GM19467 (cell line): ENCODE data around the gene PLCB3.

Experiments used
- ATAC-seq: cut with Tn5 transposase; IDR thresholded peaks from one replicate; pipeline ENCODE4 v1.9.1; 2021; ENCODE audit warnings: mild to moderate bottlenecking, moderate library complexity; ENCODE audit not compliant: unreplicated experiment

The PLCB3 gene

DNA sequence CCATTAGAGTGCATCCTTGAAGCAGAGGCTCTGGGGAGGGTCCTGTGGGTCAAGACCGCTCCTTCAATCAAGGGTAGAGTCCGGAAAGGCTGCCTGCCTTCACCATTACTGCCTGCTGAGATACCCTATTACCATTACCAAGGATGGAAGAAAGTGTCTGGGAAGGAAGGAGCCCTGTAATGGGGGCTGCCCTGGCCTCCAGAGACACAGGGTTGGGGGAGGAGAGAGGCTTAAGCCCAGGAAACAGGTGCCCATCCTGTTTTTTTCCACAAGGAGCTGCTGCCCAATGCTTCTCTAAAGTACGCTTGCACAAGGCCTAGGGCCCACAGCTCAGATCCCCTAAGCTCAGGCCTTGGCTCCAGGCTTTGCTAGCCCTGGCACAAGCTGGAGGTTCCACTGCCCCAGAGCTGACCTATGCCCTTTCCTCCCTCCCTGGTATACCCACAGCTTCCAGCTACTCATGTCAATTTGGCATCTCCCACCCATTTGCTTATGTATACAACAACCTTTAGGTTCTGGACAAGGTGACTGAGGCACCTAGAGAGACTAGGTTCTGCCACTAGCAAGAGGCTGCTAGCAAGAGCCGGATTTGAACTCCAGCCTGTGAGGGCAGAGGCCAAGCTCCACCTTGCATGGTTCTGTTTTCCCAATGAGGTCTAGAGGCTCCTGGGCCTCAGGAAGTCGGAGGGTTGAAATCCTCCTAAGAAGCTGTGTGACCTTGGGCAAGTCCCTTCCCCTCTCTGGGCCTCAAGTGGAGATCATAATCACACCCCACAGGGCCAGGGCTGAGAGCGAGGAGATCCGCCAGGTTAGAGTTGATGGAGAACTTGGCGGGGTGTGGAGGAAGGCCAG lies 1.5 kb upstream of the PLCB3 start:
- ATAC-seq: no peak

DNA sequence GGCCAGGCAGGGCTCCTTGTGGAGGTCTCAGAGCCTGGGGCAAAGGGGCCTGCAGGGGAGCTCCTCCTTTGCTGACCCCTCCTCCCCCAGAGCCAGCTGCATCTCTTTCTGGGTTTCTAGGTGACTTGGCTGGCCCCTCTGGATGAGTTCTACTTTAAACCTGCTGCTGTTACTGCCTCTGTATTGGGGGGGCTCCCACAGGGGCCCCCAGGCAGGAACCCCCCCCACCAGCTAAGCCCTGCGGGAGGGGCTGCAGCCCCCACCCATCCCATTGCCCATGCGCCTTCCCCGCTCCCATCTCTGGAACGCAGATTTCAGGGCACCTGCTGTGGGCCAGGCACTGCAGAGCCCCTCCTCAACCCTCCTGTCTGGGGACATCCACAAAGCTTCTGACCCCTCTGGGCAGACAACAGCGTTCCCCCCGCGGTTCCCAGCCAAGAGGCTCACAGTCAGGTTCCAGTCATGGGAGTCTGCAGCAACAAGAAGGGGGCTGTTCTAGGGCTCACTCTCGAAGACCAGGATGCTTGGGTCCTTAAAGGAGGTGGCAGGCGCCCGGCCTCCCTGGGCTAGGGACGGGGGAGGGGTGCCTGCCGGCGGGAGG lies 815 bp upstream of the PLCB3 start:
- no peak for ATAC-seq

DNA sequence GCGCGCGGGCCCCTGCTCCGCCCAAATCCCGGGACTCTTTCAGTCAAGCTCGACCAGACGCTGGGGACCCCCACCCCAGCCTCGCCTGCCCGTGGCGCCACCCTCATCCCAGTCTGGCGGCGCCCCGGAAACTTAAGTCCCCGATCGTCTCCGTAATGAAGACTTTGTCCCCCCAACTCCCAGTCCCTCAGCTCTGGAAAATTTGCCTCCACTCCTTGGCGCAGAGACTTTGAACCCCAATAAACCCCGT lies 348 bp downstream of the PLCB3 start:
- no peak for ATAC-seq

DNA sequence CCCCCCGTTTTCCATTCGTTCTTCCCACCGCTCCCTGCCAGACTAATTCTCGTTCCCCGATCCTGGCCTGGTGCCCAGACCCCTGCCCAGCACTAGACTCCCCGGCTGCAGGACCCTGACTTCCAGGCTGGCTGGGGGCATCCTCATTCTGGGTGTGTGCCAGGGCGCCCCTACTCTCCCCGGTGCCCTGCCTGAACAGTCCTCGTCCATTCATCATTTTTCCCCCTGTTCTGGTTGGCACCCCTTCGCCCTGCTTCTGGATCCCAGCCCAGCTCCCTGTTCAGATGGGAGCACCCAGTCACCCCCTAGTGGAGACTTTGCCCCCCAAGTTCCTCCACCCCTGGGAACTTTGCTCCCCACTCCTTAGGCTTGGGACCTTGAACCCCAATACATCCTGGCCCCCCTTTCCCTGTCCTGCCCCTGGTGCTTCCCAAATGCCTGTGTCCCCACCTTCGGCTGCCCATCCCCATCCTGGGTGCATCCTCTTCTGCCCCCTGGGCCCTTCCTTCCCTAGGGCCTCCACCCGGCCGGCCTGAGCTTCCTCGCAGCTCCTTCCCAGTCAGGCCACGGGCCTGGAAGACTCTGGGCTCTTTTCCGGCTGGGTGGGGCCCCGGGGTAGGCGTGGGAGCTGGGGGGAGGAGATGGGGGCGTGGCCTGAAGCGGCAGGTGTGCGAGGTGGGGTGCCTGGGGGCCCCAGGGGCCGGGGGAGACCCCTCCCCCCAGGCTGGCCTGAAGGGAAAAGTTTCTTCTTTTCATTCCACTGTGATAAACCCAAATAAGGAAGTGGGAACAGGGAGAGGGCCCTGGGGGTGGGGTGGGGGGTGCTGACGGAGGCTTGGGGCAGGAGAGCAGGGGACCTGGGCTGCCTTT lies 908 bp downstream of the PLCB3 start:
- ATAC-seq: no peak

DNA sequence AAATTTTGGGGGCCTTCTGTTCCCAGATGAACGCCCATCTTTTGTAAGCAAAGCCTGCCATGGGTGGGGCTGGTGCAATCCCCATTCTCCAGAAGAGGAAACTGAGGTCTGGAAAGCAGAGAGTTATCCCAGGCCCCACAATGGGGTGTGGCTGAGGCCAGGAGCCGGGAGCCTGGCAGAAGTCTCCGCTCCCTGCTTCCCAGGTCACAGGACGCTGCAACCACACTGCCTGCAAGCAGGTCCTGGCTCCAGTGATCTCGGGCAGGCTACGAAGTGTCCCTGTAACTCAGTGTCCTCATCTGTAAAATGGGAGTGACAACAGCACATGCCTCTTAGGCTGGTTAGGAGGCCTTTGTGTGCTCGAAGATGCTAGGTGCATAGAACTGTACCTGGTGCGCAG lies 1.7 kb downstream of the PLCB3 start:
- ATAC-seq: no peak

DNA sequence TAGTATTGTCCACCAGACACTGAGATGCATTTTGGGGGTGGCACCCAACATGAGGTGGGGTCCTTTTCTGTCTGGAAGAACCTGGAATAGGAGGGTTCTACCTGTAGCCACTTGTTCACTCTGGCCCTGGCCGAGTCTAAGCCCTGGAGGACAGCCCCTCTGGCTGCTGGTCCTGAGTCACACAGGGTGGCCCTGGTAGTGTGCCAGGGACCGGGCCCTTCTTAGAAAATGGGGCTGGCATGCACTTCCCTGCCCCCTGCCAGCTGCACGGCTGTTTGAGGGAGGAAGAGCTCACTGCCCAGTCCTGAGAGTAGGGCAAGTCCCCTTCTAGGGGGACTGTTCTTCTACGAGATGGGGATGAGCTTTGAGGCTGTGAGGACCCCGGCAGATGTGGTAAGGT lies 2.2 kb downstream of the PLCB3 start:
- ATAC-seq: no peak

DNA sequence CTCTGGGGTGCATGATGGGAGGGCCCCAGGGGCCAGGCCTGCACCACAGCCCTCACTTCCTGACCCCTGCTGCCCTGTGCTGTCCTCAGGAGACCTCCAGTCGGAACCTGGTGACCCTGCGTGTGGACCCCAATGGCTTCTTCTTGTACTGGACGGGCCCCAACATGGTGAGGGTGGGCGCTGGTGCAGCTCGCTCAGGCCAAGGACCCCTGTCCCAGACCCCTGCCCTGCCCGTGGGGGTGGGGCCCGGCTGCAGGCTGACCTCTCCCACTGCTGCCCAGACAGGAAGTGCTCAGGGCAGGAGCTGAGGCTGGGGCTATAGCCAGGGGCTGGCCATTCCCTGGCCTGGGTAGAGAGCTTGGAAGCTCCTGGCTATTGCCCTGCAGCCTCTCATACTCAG lies 3.0 kb downstream of the PLCB3 start:
- no peak for ATAC-seq

DNA sequence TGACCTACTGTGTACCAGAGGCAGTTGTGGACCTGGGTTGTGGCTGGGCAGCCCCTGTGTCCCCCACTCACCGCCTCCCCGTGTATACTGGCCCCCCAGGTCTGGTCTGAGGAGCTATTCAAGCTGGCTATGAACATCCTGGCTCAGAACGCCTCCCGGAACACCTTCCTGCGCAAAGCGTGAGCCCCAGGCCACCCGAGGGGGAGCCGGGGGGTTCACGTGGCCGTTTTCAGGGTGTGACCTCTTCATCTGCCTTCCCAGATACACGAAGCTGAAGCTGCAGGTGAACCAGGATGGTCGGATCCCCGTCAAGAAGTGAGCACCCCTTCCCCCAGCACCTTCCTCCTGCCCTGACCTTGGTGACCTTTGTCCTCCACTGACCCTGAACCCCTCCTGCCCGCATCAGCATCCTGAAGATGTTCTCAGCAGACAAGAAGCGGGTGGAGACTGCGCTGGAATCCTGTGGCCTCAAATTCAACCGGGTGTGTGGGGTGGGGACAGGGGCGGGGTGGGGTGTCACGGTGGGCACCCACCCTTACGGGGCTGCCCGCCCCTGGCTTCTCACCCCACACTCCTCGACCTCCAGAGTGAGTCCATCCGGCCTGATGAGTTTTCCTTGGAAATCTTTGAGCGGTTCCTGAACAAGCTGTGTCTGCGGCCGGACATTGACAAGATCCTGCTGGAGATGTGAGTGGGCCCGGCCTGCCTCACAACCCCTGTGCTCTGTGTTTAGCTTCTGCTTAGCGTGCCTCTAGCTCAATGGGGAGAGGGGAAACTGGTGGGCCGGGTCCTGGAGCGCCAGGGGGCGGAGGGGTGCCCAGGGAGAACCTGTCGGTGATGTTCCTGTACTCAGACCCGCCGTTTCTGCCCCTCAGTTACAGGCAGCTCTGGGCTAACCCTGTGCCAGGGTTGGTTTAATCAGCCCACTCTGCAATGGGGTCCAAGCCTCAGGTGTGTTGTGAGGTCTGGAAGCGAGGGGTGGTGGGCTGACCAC lies 4.1 kb downstream of the PLCB3 start:
- no peak for ATAC-seq

DNA sequence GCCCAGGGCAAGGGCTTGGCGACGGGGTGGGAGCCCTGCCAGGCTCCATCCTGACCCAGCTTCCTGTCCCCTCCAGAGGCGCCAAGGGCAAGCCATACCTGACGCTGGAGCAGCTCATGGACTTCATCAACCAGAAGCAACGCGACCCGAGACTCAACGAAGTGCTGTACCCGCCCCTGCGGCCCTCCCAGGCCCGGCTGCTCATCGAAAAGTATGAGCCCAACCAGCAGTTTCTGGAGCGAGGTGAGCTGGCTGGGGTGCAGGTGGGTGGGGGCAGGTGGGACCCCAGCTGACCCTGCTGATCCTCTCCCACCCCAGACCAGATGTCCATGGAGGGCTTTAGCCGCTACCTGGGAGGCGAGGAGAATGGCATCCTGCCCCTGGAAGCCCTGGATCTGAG lies 5.0 kb downstream of the PLCB3 start:
- ATAC-seq: no peak

DNA sequence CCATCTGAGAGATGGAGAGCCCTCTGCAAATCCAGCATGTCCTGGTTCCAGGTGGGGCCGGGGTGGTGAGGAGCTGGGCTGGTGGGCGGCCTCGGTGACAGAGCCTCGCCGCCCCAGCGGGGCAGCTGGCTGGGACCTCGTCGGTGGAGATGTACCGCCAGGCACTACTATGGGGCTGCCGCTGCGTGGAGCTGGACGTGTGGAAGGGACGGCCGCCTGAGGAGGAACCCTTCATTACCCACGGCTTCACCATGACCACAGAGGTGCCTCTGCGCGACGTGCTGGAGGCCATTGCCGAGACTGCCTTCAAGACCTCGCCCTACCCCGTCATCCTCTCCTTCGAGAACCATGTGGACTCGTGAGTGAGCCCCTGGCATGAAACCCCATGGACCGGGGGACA lies 7.0 kb downstream of the PLCB3 start:
- no peak for ATAC-seq

DNA sequence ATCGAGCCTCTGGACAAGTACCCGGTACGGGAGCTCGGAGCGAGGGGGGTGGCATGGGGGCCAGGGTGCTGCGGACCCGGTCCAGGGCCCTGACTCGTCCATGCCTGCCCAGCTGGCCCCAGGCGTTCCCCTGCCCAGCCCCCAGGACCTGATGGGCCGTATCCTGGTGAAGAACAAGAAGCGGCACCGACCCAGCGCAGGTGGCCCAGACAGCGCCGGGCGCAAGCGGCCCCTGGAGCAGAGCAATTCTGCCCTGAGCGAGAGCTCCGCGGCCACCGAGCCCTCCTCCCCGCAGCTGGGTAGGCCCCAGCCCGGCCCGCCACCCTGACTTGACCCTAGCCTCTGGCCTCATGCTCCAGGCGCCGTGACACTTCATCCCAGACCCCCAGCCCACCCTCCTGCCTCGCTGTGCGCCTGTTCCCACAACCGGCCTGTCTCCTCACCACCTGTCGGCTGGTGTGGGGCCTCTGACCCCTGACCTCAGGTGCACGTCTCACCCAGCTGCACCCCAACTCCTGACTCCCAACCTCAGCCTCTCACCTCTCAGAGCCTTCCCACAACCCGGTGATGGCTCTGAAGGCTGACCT lies 7.7 kb downstream of the PLCB3 start:
- ATAC-seq: no peak

DNA sequence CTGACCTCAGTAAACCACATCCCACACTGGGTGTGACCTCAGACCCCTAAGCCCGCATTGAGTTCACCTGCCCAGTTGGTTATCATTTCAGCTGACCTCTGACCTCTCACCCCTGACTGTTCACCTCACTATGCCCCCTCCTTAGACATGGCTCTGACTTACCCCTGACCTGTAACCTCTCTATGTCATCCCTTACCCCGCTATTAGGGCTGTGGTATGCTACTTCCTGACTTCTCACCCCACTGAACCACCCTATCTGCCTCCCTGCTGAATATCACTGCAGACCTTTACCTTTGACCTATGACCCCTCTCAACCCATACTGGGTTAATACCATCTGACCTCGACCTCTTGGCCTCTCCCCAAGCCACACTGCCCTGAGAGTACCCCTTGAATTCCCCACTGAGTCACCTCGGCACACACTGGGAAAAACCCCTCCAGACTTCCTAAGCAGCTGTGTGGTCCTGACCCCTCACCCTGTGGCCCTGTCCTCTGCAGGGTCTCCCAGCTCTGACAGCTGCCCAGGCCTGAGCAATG lies 8.3 kb downstream of the PLCB3 start:
- no peak for ATAC-seq

DNA sequence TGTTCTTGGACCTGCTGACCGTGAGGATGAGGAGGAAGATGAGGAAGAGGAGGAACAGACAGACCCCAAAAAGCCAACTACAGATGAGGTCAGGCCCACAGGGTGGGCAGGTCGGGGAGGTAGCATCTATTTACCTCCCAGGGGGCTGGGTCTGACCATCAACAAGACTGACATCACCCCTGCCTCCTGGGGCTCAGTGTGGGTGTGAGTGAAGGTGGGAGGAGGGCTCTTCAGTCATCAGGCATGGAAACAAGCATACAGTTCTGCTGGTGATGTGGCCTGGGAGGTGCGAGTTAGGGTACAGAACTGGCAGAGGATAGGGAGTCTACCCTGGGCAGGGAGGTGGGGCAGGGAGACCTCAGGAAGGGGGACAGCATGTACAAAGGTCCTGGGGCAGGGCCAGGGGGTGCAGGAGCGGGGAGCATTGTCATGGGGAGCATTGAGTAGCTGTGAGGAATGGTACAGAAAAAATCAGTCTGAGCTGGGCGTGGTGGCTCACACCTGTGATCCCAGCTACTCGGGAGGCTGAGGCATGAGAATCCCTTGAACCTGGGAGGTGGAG lies 8.9 kb downstream of the PLCB3 start:
- no peak for ATAC-seq

DNA sequence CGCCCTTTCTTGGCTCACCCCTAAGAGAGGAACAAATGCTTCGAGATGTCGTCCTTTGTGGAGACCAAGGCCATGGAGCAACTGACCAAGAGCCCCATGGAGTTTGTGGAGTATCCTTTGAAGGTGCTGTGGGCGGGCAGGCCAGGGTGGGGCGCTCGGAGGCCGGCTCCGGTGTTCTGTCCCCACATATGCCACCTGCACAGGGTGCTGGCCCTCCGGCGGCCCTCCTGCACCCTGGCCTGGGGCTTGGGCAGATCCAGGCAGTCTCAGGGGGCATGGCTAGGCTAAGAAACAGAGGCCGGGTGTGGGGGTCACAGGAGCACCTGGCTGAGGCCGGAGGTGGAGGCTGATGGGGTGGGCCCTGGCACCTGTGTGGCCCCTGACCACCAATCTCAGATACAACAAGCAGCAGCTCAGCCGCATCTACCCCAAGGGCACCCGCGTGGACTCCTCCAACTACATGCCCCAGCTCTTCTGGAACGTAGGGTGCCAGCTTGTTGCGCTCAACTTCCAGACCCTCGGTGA lies 10.3 kb downstream of the PLCB3 start:
- ATAC-seq: no peak

DNA sequence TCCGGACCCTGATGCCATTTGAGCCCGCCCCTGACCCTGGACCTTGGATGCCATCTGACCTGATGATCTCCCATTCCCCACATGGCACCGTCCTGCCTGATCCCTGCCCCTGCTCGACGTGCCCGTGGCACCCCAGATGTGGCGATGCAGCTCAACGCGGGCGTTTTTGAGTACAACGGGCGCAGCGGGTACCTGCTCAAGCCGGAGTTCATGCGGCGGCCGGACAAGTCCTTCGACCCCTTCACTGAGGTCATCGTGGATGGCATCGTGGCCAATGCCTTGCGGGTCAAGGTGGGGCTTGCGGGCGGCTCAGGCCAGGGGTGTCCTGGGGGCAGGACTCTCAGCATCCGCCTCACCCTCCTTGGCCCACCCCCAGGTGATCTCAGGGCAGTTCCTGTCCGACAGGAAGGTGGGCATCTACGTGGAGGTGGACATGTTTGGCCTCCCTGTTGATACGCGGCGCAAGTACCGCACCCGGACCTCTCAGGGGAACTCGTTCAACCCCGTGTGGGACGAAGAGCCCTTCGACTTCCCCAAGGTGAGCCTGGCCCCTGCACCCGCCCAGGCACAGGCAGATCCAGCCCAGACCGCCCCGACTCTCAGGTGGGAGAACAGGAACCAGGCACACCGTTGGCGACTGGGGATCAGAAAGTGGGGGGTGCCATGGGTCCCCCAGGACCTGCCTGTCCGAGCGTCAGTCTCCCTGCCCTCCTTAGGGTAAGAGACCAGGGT lies 11.1 kb downstream of the PLCB3 start:
- ATAC-seq: no peak

DNA sequence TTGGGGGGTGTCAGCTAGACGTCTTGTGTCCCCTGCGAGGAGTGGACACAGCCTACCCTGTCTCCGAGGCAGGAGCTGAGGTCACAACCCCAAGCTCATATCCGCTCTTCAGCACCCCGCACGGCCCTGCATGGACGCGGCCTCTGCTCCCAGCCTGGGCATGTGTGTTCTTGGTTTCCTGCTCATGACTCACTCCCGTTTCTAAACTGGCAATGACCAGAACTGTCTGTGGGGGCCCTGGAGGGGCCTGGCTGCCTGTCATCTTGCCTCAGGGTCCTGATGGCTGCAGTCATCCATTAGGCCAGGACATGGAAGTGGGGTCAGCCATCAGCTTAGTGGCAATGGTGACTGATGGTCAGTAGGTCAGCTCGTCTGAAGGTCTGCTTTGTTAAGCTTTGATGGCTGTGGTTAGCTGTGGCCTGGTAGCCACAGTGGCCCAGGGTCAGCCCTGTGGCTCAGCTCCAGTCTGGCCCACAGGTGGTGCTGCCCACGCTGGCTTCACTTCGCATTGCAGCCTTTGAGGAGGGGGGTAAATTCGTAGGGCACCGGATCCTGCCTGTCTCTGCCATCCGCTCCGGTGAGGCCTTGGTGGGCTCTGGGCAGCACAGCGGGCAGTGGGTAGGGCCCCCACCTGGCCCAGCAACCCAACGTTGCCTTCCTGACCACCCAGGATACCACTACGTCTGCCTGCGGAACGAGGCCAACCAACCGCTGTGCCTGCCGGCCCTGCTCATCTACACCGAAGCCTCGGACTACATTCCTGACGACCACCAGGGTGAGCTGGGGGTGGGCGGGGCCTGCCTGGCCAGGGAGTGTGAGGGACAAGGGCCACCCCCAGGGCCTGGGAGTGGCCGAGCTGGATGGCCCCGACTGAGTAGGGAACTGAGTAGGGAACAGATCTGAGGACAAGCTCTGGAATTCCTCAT lies 12.0 kb downstream of the PLCB3 start:
- no peak for ATAC-seq

DNA sequence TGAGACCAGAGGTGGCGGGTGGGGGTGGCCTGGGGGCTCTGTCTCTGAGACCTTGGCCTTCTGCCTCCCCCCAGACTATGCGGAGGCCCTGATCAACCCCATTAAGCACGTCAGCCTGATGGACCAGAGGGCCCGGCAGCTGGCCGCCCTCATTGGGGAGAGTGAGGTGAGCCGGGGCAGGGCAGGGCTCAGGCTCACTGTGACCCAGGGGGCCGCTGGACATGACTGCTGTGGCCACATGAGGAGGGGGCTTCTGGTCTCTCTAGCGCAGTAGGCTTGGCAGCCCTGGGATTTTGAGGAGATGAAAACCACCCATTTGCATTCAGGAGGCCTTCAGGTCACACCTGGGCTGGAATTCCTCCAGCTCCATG lies 12.6 kb downstream of the PLCB3 start:
- ATAC-seq: no peak

DNA sequence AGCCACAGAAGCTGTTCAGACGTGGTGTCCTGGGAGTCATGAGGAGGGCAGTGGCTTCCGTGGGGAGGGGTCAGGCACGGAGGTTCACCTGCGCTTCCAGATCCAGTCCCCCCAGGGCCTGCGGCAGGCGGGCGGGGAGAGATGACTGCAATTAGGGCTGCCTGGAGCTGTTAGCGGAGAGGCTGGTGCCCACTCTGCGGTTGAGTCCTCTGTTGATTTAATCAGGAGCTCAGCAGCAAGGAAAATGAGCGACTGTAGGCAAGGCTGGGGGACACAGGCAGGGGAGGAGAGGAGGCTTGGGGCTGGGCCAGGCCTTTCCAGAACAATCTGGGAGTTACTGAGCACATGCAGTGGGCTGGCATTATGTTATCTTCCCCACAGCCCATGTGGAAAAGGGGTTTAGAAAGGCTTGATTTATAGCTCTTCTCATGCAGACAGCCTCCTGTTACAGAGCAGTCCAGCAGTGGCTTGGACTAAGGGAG lies 13.1 kb downstream of the PLCB3 start:
- ATAC-seq: no peak
